Posterior cingulate gyrus (tissue), 11 donors: ENCODE results near the gene PPCDC.
A peak's percentile ranks its signal among the peaks of the same experiment; 100 is the strongest.

Source experiments
- DNase-seq, 10 donors: peaks; one replicate each; pipeline versions ENCODE4 v3.0.0 to v3.0.0-alpha.2; 2020 to 2021; ENCODE audit warnings: mixed read lengths in 3 of 10
- intact Hi-C: fragments of 100-400 bp; cut with DNase I; formaldehyde crosslinking; loops from one replicate; pipeline ENCODE4 v1.15.1; 2023

Gene PPCDC

DNA sequence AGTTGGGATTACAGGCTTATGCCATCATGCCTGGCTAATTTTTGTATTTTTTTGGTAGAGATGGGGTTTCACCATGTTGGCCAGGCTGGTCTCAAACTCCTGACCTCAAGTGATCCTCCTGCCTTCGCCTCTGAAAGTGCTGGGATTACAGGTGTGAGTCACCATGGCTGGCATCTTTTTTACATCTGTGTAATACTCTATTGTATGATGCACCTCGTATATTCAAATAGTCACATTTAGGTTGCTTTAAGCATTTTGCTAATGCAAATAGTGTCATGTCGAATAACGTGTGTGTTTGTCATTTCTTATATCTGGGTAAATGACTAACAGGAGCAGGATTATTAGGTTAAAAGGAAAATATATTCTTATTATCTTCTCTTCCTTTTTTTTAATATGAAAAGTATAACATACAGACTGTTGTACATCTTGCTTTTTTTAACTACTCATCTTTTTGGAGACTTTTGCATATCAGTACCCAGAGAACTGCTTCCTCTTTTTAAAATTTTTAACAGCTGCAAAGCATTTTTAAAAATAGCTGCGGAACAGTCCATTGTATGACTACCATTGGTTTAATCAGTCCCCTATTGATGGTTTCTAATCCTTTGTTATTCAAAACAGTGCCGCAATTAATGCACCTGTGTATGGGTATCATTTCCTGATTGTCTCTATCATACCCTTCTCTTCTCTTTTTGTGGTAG, 14.6 kb upstream of the PPCDC start:
- DNase-seq, result no peak
- intact Hi-C loops, result no loop called here

- DNase-seq, result no peak
- intact Hi-C loops, result no loop called here
Observed at GRCh38 chr15:75016431-75016830, 7.0 kb upstream of the PPCDC start.

- intact Hi-C loops, result no loop called here
- no peak for DNase-seq
Observed at GRCh38 chr15:75019916-75020315, 3.5 kb upstream of the PPCDC start.

DNA sequence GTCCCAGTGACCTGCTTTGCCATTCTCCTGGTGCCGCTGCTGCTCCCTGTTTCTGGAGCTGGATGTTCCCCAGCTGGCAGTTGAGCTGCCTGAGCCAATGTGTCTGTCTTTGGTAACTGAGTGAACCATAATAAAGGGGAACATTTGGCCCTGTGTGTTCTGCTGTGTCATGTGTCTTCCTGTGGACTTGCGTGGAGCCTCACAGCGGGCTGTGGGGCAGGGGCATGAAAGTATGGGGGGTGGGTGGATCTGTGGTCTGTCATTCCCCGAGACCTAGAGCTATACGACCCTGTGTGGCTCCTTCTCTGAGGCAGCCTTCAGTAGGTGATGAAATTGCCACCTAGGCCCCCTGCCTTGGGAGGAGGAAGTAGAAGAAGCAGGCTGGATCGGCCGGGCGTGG, 2.0 kb upstream of the PPCDC start:
- no peak for DNase-seq
- intact Hi-C loops, result no loop called here

GRCh38 chr15:75022783-75023180, 608 bp upstream of the PPCDC start:
- intact Hi-C loops, result no loop called here
- DNase-seq, result no peak

DNA sequence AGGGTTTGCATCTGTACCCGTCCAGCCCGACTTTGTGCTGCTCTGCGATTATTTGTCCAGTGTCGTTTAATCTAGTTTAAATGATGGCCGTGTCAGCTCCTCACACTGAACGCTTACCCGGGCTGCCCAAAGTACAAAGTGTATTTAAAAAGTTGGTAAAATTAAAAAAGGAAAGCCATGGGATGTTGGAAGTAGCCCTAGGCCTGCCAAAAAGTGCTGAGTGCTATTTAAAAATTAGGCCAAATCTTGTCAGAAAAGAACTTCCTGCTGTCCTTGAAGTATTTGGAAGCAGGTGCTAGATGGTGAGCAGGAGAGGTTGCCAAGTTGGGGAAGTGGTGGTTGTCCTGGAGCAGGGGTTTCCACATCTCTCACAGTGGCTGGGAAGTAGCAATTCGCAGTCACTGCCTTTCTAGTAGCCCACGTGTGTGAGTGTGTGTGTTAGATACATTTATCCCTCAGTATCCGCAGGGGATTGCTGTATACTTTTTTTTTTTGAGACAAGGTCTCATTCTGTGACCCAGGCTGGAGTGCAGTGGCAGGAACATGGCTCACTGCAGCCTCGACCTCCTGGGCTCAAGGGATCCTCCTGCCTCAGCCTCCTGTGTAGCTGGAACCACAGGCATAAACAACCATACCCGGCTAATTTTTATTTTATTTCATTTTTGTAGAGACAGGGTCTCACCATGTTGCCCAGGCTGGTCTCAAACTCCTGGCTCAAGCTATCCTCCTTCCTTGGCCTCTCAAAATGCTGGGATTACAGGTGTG, 664 bp downstream of the PPCDC start:
- intact Hi-C loops, result no loop called here
- no peak for DNase-seq

DNA sequence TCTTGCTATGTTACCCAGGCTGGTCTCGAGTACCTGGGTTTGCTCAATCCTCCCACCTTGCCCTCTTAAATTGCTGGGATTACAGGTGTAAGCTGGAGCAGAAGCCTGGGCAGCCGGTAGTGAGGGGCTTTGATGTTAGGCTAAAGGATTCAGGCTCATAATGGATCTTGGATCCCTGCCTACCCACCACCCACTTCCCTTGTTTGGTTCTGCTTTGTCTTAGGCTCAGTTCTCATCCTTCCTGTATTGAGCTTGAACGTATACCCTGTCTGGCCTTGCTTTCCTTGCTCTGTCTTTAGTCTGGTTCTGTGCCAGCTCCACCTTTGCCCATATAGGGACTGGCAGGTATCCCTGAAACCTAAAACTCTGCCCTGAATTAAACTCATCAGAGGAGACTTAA, 1.7 kb downstream of the PPCDC start:
- intact Hi-C loops, result no loop called here
- no peak for DNase-seq

- intact Hi-C loops, result no loop called here
- no peak for DNase-seq
Observed at GRCh38 chr15:75025548-75026260, 2.3 kb downstream of the PPCDC start.

- intact Hi-C loops, result no loop called here
- DNase-seq, result no peak
Observed at GRCh38 chr15:75027551-75027950, 4.2 kb downstream of the PPCDC start.

- intact Hi-C loops, result loop anchor here (1.0 kb wide), 1 partner anchor 175 kb away; no protein-coding TSS in a partner anchor
Observed at GRCh38 chr15:75028991-75029377, 5.6 kb downstream of the PPCDC start.

DNA sequence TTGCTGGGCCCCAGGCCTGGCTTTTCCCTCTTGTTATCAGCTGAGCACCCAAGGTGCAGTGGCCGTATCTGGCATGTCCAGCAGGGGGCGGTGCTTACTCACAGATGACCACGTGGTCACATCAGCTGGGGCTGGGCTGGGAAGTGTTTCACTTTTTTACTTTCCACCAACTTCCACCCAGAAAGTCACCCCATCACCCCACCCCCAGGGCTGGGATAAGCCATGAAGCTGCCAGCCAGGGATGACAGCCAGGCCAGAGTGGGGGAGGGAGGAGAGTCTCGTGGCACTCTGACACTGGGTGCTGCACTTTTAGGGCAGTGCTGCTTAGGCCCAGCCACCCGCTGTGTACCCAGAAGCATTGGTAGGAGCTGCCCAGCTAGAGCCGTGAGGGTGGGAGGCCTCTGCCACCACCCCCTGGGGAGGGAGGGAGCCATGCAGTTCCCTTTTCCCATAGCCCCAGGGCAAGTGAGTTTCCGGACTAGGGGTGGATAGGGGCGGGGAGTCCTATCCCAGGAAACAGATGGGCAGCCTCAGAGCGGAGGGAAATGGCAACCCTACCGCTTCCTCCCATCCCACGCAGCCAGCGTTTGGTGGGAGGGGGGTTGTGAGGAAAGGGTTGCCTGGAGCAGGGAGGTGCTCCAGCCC, 6.1 kb downstream of the PPCDC start:
- intact Hi-C loops, result loop anchor here (1.0 kb wide), 1 partner anchor 175 kb away; no protein-coding TSS in a partner anchor
- peak; percentile 80 to 99 (median 94) for DNase-seq

More at GRCh38 chr15:75028991-75029377, 5.6 kb downstream of the PPCDC start:
- no peak for DNase-seq

- intact Hi-C loops, result no loop called here
Observed at GRCh38 chr15:75030023-75030413, 6.6 kb downstream of the PPCDC start.

DNA sequence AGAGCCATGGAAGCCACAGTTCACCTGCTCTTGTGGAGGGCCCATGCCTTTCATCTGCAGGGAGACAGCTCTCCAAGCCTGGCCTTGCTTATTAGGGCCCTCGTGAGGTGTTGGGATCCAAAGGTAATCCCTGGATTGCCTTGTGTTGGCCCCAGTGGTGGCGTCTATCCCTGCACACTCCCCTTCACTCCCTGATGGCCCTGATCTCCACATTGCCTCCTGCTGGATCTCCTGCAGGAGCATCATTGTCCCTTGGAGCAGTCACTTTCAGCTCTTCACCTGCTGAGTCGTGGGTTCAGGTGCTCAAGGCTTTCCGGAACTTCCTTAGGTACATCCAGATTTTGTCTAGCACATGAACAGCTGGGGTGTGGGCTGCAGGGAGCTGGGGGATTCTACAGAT, 7.0 kb downstream of the PPCDC start:
- DNase-seq, result no peak
- intact Hi-C loops, result no loop called here

More at GRCh38 chr15:75030023-75030413, 6.6 kb downstream of the PPCDC start:
- peak in 1 of 10 donors; percentile 87 for DNase-seq

DNA sequence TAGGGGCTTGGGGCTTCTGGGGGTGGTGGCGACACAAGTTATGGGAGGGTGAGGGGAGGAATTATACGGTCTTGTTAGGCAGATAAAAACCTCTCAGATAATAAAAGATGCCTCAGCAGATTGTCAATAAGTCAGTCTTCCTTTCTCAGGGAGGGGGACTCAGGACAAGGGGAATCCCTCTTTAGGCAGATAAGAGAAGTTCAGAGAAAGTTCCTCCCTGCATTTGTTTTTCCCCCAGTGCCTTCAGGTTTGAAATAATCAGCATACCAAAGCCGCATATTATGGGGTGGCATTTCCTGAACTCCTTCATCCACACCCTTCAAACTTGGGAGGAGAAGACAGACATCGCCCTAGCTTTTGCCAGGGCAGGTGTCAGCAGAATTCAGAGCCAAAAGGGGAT, 8.5 kb downstream of the PPCDC start:
- DNase-seq, result peak in 1 of 10 donors; percentile 1
- intact Hi-C loops, result no loop called here

GRCh38 chr15:75032395-75032794, 9.0 kb downstream of the PPCDC start:
- DNase-seq, result no peak
- intact Hi-C loops, result no loop called here

DNA sequence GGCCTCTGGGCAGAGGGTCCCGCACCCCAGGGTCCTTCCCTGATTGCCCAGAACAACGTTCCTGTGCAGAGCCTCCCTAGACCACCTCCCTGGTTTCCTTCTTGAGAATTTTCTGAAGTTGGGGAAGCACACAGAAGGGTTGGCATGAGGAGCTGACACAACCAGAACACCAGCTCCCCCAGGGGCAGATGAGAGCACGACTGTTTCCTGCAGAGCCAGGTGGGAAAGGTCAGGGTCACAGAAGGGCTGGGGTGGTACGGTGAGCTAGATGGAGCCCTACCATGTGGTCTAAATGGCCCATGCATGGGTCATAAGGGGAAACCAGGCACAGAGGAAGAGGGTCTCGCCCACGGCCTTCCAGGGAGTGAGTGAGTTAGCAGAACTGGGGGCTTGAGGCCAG, 10.4 kb downstream of the PPCDC start:
- no peak for DNase-seq
- intact Hi-C loops, result no loop called here

GRCh38 chr15:75034615-75035014, 11.2 kb downstream of the PPCDC start:
- intact Hi-C loops, result no loop called here
- no peak for DNase-seq

DNA sequence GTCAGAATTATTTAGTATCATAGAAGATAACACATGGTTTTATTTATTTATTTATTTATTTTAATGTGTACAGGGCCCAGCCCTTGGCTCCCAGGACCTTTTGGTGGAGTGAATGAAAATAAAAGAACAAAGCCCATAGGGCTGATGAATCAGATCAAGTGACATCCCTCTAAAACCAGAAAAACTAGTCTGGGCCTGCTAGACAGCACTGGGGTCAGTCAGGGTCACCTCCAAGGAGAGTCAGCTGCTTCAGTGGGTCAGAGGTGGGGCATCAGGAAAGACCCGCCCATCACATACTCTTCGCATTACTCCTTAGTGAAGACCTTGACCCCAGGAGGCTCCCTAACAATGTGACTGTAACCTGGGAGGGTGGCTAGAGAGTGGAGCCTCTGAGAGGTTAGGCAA, 12.8 kb downstream of the PPCDC start:
- DNase-seq, result no peak
- intact Hi-C loops, result no loop called here

GRCh38 chr15:75037685-75038084, 14.3 kb downstream of the PPCDC start:
- DNase-seq, result no peak
- intact Hi-C loops, result no loop called here

DNA sequence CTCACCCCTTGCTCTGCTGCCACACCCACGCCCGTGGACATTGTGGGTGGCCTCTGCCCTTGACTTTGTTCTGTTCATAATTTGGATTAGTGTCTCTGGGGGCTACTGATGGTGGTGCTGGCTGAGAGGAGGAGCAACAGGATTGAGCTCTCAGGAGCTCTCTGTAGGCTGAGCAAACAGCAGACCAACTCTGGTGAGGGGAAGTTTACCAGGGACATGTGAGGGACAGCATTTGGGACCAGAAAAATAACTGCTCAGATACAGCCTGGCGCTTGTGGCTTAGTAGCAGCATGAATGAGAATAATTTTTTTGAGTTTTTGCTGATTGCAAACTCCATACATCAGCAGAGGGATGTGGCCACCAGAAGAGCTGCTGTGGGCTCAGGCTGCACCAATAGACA, 14.8 kb downstream of the PPCDC start:
- intact Hi-C loops, result no loop called here
- DNase-seq, result no peak
